Subcutaneous preadipocyte (primary cell): ENCODE data around the gene KIR2DL4. TPM values are rescaled to one million over a fixed set of nuclear protein-coding genes. Genes with fewer than 3 reads are reported as not detected.

Source experiments
- small RNA-seq: library from RNA; depleted of rRNA; stranded (forward); fragments of <200 nt; gene quantifications from one replicate; pipeline ENCODE3, GENCODE V24; 2012
- total RNA-seq: library from RNA; depleted of rRNA; stranded (reverse); fragments of >200 nt; gene quantifications from 2 replicates; pipeline ENCODE4 v1.2.3, GENCODE V29; 2012

Gene KIR2DL4
- total RNA-seq: not detected in 2 replicates

DNA sequence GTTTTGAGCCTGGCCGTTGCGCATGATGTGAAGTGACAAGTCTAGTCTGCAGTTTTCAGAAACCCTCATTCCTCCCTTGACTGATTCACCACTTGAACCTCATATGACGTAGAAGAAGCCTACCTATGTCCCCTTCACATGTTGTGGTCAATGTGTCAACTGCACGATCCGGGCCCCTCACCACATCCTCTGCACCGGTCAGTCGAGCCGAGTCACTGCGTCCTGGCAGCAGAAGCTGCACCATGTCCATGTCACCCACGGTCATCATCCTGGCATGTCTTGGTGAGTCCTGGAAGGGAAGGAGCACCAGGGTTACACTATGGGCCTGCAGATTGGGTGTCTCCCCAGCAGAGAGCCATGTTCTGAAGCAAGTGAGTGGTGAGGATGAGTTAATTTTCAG is at the start of gene KIR2DL4:
Gene KIR2DL4 (plus strand): TSS at position 201 of the 400 bp plus-strand sequence. CDS start 42 bp downstream, at position 243.

DNA sequence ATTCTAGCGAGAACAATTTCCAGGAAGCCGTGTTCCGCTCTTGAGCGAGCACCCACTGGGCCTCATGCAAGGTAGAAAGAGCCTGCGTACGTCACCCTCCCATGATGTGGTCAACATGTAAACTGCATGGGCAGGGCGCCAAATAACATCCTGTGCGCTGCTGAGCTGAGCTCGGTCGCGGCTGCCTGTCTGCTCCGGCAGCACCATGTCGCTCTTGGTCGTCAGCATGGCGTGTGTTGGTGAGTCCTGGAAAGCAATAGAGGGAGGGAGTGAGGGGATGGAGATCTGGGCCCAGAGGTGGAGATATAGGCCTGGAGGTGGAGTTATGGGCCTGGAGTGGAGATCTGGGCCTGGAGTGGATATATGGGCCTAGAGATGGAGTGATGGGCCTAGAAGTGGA is 33.8 kb upstream of the KIR2DL4 start, which contains the start of gene KIR2DL1:
Gene KIR2DL1 (plus strand): TSS at position 148 of the 400 bp plus-strand sequence. CDS start 58 bp downstream, at position 206.

DNA sequence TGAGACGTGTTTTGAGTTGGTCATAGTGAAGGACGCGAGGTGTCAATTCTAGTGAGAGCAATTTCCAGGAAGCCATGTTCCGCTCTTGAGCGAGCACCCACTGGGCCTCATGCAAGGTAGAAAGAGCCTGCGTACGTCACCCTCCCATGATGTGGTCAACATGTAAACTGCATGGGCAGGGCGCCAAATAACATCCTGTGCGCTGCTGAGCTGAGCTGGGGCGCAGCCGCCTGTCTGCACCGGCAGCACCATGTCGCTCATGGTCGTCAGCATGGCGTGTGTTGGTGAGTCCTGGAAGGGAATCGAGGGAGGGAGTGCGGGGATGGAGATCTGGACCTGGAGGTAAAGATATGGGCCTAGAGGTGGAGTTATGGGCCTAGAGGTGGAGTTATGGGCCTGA is 12.8 kb downstream of the KIR2DL4 start, which contains the start of gene KIR3DL1:
Gene KIR3DL1 (plus strand): TSS at position 218 of the 400 bp plus-strand sequence.

DNA sequence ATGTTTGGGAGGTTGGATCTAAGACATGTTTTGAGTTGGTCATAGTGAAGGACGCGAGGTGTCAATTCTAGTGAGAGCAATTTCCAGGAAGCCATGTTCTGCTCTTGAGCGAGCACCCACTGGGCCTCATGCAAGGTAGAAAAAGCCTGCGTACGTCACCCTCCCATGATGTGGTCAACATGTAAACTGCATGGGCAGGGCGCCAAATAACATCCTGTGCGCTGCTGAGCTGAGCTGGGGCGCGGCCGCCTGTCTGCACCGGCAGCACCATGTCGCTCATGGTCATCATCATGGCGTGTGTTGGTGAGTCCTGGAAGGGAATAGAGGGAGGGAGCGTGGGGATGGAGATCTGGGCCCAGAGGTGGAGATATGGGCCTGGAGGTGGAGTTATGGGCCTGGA is 29.1 kb downstream of the KIR2DL4 start, which contains the start of gene KIR2DS4:
Gene KIR2DS4 (plus strand): TSS at position 181 of the 400 bp plus-strand sequence.

DNA sequence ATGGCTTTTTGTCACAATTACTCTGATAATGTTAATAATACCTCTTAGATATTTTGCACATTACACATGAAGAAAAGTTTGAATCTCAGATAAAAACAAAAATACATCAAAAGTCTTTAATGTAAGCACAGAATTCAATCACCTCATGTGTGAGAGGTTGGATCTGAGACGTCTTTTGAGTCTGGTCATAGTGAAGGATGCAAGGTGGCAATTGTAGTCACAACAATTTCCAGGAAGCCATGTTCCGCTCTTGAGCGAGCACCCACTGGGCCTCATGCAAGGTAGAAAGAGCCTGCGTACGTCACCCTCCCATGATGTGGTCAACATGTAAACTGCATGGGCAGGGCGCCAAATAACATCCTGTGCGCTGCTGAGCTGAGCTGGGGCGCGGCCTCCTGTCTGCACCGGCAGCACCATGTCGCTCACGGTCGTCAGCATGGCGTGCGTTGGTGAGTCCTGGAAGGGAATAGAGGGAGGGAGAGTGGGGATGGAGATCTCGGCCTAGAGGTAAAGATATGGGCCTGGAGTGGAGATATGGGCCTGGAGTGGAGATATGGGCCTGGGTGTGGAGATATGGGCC is 46.7 kb downstream of the KIR2DL4 start, which contains the start of gene KIR3DL2:
Gene KIR3DL2 (plus strand): TSS at position 383 of the 580 bp plus-strand sequence. CDS start 33 bp downstream, at position 416.

Small RNAs within 50 kb of the gene (small RNA-seq; reads per million reads assigned to genes)
- gene KIR3DP1: not detected

Other genes with a start within 250 kb of the KIR2DL4 start
- gene LILRA2, start 229.8 kb upstream of the KIR2DL4 start, total RNA-seq: not detected in 2 replicates
- not detected in 2 replicates for gene LILRA1, start 210.0 kb upstream of the KIR2DL4 start, total RNA-seq
- not detected in 2 replicates for gene LILRB1, start 173.1 kb upstream of the KIR2DL4 start, total RNA-seq
- gene LILRB4, start 140.6 kb upstream of the KIR2DL4 start, total RNA-seq: not detected in 2 replicates
- gene KIR3DL3, start 79.2 kb upstream of the KIR2DL4 start, total RNA-seq: not detected in 2 replicates
- gene KIR2DL3, start 65.1 kb upstream of the KIR2DL4 start, total RNA-seq: not detected in 2 replicates
- not detected in 2 replicates for gene KIR2DL1, start 33.8 kb upstream of the KIR2DL4 start, total RNA-seq
- gene KIR3DL1, start 12.9 kb downstream of the KIR2DL4 start, total RNA-seq: not detected in 2 replicates
- gene KIR2DS4, start 29.1 kb downstream of the KIR2DL4 start, total RNA-seq: not detected in 2 replicates
- gene KIR3DL2, start 46.8 kb downstream of the KIR2DL4 start, total RNA-seq: not detected in 2 replicates
- gene FCAR, start 70.6 kb downstream of the KIR2DL4 start, total RNA-seq: not detected in 2 replicates
- not detected in 2 replicates for gene NCR1, start 102.5 kb downstream of the KIR2DL4 start, total RNA-seq
- gene NLRP7, start 143.9 kb downstream of the KIR2DL4 start, total RNA-seq: not detected in 2 replicates
- under 0.01 and 0.37 TPM in 2 replicates for gene NLRP2, start 162.8 kb downstream of the KIR2DL4 start, total RNA-seq
- not detected in 2 replicates for gene GP6, start 234.7 kb downstream of the KIR2DL4 start, total RNA-seq